ENCODE measurements around the gene MYRF. TPM values are rescaled to one million over a fixed set of nuclear protein-coding genes. Genes with fewer than 3 reads are reported as not detected.

Gene MYRF
- total RNA-seq, 1 donor from 2014 or later: 39.5 TPM

GRCh38 chr11:61731952-61732675 lies 20.3 kb upstream of the MYRF start:
- H3K4me3 ChIP-seq (ENCODE audit: insufficient read depth, low read depth, low read length): no peak overlapping the region
- DNase-seq (ENCODE audit: low read depth) (no peak), FAIRE-seq (no peak)
- H2AFZ ChIP-seq (ENCODE audit: low read depth, low read length): no peak overlapping the region
- peaks cover 28% of the 10 kb centered on the region for H3K4me1 ChIP-seq (ENCODE audit: insufficient read depth, low read length)
- H3K9me3 Mint-ChIP-seq (ENCODE audit: unreplicated experiment): no peaks in the 10 kb centered on the region
- H3K27ac ChIP-seq (ENCODE audit: low read depth, low read length): no peak overlapping the region
- peaks cover 16% of the 10 kb centered on the region for H3K4me1 Mint-ChIP-seq (ENCODE audit: low read depth, unreplicated experiment)
- no peak overlapping the region for H3K4me2 ChIP-seq (ENCODE audit: low read length)
- no peaks in the 10 kb centered on the region for H3K79me2 ChIP-seq (ENCODE audit: insufficient read depth, low read length)
- no peak overlapping the region for H3K27ac Mint-ChIP-seq (ENCODE audit: unreplicated experiment)
- peaks cover 13% of the 10 kb centered on the region for H3K36me3 Mint-ChIP-seq (ENCODE audit: low read depth, unreplicated experiment)
- peaks cover 18% of the 10 kb centered on the region for H4K20me1 ChIP-seq (ENCODE audit: insufficient read depth, low read length)
- no peaks in the 10 kb centered on the region for H3K9me3 ChIP-seq (ENCODE audit: insufficient read depth, low read depth, low read length)
- no peak overlapping the region for H3K9ac ChIP-seq (ENCODE audit: low read length)
- H3K36me3 ChIP-seq (ENCODE audit: insufficient read depth, low read length): peaks cover 6% of the 10 kb centered on the region
- no peak overlapping the region for H3K4me3 Mint-ChIP-seq (ENCODE audit: unreplicated experiment)
- no peak for TF ChIP-seq EZH2 (IDR thresholded peaks at IDR 0.05; ENCODE audit: insufficient read depth, low read length)
- TF ChIP-seq CTCF (IDR thresholded peaks at IDR 0.05; ENCODE audit: insufficient read depth, low read depth, low read length): no peak
- H3K27me3 Mint-ChIP-seq (ENCODE audit: low read depth, unreplicated experiment): peaks cover 5% of the 10 kb centered on the region
- H3K27me3 ChIP-seq (ENCODE audit: insufficient read depth, low read length): no peaks in the 10 kb centered on the region

GRCh38 chr11:61732705-61733104 lies 19.7 kb upstream of the MYRF start:
- Histone ChIP-seq H3K4me3 (ENCODE audit: insufficient read depth, low read depth, low read length) (no peak overlapping the region), H3K36me3 (ENCODE audit: insufficient read depth, low read length) (peaks cover 6% of the 10 kb centered on the region), H3K27ac (ENCODE audit: low read depth, low read length) (no peak overlapping the region), H3K9me3 (ENCODE audit: insufficient read depth, low read depth, low read length) (no peaks in the 10 kb centered on the region), H3K4me2 (ENCODE audit: low read length) (peak overlapping the region; percentile 3), H4K20me1 (ENCODE audit: insufficient read depth, low read length) (peaks cover 18% of the 10 kb centered on the region), H3K9ac (ENCODE audit: low read length) (peak overlapping the region; percentile 21), H2AFZ (ENCODE audit: low read depth, low read length) (no peak overlapping the region), H3K4me1 (ENCODE audit: insufficient read depth, low read length) (peaks cover 26% of the 10 kb centered on the region), H3K27me3 (ENCODE audit: insufficient read depth, low read length) (no peaks in the 10 kb centered on the region), H3K79me2 (ENCODE audit: insufficient read depth, low read length) (no peaks in the 10 kb centered on the region)
- TF ChIP-seq EZH2 (IDR thresholded peaks at IDR 0.05; ENCODE audit: insufficient read depth, low read length): no peak
- no peak for TF ChIP-seq CTCF (IDR thresholded peaks at IDR 0.05; ENCODE audit: insufficient read depth, low read depth, low read length)
- Mint-ChIP-seq H3K27me3 (ENCODE audit: low read depth, unreplicated experiment) (peaks cover 5% of the 10 kb centered on the region), H3K27ac (ENCODE audit: unreplicated experiment) (no peak overlapping the region), H3K4me3 (ENCODE audit: unreplicated experiment) (no peak overlapping the region), H3K4me1 (ENCODE audit: low read depth, unreplicated experiment) (peaks cover 16% of the 10 kb centered on the region), H3K36me3 (ENCODE audit: low read depth, unreplicated experiment) (peaks cover 11% of the 10 kb centered on the region), H3K9me3 (ENCODE audit: unreplicated experiment) (no peaks in the 10 kb centered on the region)
- DNase-seq (ENCODE audit: low read depth): peak; percentile 57
- FAIRE-seq: no peak
